Tibial artery (tissue), 4 donors: ENCODE data around the gene APOA4.
A peak's percentile ranks its signal among the peaks of the same experiment; 100 is the strongest.

Source experiments
- DNase-seq, 2 donors: peaks; one replicate each; pipeline ENCODE4 v3.0.0-alpha.2; 2019
- H3K27ac ChIP-seq, 2 donors: fragments of 200-600 bp; sonication (generic) in 1 of 2; 1 replicate in 1 of 2; 2 replicates in 1 of 2; pipeline ENCODE4 v1.5.1; 2018 to 2019; ENCODE audit warnings: mild to moderate bottlenecking in 1 of 2
- H3K27me3 ChIP-seq, 2 donors: fragments of 200-600 bp; sonication (generic) in 1 of 2; one replicate each; pipeline versions ENCODE4 v1.5.1 to v1.6.0; 2016 to 2019
- H3K36me3 ChIP-seq, 3 donors: fragments of 200-600 bp; sonication (generic) in 2 of 3; one replicate each; pipeline ENCODE4 v1.5.1; 2016 to 2019; ENCODE audit warnings: mild to moderate bottlenecking in 2 of 3
- H3K4me1 ChIP-seq, 4 donors: fragments of 200-600 bp; sonication (generic) in 2 of 4; 1 replicate in 3 of 4; 2 replicates in 1 of 4; pipeline ENCODE4 v1.5.1; 2016 to 2019
- H3K4me3 ChIP-seq, 2 donors: fragments of 200-600 bp; sonication (generic) in 1 of 2; 1 replicate in 1 of 2; 2 replicates in 1 of 2; pipeline ENCODE4 v1.5.1; 2018 to 2019; ENCODE audit warnings: mild to moderate bottlenecking in 2 of 2
- H3K9me3 ChIP-seq, 3 donors: fragments of 200-600 bp; sonication (generic) in 1 of 3; one replicate each; pipeline ENCODE4 v1.5.1; 2016 to 2019
- intact Hi-C: fragments of 100-400 bp; cut with DNase I; formaldehyde crosslinking; loops from one replicate; pipeline ENCODE4 v1.15.0; 2023; ENCODE audit warnings: low total_unique reads
- TF ChIP-seq, protein P1 (sequence below), 2 experiments: fragments of 200-600 bp in 1 of 2; fragments of 450-650 bp in 1 of 2; IDR thresholded peaks; one replicate each; pipeline ENCODE4 v1.5.1; 2017 to 2019; ENCODE audit warnings: antibody characterized with exemption in 2 of 2, mild to moderate bottlenecking in 1 of 2, moderate library complexity in 1 of 2

APOA4 gene

DNA sequence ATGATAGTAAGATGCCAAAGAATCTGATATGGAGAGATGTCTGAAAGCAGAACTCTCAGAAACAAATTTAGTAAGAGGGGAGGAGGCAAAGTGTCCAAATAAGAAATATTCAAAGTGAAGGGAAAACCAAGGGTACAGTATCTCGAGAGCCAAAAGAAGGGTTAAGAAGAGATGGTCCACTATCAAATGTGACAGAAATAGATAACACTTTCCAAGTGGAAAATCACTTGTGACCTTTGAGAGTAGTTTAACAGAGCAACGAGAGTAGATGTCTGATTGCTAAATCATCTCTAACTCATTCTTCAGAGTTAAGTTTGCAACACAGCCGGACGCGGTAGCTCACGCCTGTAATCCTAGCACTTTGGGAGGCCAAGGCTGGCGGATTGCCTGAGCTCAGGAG, 46.0 kb downstream of the APOA4 start:
- H3K9me3 ChIP-seq: no peaks in the 10 kb centered on the region
- DNase-seq: no peak
- TF ChIP-seq, protein P1, sequence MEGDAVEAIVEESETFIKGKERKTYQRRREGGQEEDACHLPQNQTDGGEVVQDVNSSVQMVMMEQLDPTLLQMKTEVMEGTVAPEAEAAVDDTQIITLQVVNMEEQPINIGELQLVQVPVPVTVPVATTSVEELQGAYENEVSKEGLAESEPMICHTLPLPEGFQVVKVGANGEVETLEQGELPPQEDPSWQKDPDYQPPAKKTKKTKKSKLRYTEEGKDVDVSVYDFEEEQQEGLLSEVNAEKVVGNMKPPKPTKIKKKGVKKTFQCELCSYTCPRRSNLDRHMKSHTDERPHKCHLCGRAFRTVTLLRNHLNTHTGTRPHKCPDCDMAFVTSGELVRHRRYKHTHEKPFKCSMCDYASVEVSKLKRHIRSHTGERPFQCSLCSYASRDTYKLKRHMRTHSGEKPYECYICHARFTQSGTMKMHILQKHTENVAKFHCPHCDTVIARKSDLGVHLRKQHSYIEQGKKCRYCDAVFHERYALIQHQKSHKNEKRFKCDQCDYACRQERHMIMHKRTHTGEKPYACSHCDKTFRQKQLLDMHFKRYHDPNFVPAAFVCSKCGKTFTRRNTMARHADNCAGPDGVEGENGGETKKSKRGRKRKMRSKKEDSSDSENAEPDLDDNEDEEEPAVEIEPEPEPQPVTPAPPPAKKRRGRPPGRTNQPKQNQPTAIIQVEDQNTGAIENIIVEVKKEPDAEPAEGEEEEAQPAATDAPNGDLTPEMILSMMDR (IDR thresholded peaks at IDR 0.05): no peak
- H3K4me1 ChIP-seq: peaks cover 0 to 8% (median 3%) of the 10 kb centered on the region in 4 donors
- no peaks in the 10 kb centered on the region for H3K27me3 ChIP-seq
- intact Hi-C loops: no loop called here
- H3K36me3 ChIP-seq: peaks cover 33 to 62% (median 39%) of the 10 kb centered on the region in 3 donors
- no peak overlapping the region for H3K27ac ChIP-seq
- no peak overlapping the region for H3K4me3 ChIP-seq

DNA sequence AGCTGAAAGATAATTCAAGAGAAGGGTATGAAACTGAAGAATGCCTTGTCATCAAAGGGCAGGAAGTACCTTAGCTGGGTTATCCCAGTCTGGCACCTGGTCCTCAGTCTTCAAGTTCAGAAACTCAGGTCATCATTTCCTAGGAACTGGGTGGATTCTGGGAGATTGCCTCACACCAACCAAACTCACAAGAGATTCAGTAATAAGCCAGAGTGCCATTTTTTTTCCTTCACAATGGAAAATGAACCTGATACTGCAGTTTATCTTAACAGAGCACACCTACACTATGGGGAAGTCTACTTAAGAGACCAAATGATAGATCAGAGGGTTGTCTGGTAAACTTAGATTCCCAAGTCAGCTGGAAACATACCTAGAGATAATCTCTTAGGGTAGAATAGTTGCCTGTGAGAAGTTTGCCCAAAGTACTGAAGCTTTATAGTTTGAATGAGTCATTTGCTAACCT, 46.6 kb downstream of the APOA4 start:
- H3K27me3 ChIP-seq: no peaks in the 10 kb centered on the region
- H3K4me3 ChIP-seq: no peak overlapping the region
- H3K4me1 ChIP-seq: peaks cover 0 to 13% (median 7%) of the 10 kb centered on the region in 4 donors
- no peaks in the 10 kb centered on the region for H3K9me3 ChIP-seq
- TF ChIP-seq, protein P1 (IDR thresholded peaks at IDR 0.05): no peak
- H3K36me3 ChIP-seq: peaks cover 28 to 57% (median 34%) of the 10 kb centered on the region in 3 donors
- intact Hi-C loops: no loop called here
- DNase-seq: no peak
- no peak overlapping the region for H3K27ac ChIP-seq

DNA sequence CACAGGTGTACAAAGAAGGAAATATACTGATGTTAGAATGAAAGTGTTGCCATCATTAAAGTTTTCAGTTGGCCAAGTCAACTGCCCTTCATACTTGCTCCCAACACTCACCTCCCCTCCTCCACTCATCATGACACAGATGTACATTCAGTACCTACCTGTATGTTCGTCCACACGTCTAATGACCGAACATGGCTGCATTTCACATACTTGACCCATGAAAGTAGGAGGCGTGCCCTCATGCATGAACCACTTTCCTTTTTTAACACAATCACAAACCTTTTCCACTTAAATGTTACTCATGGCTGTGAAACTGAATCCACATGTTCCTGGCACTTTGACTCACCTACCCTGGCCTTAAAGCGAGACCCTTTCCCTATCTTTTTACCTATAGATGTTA, 47.1 kb downstream of the APOA4 start:
- H3K9me3 ChIP-seq: no peaks in the 10 kb centered on the region
- no peaks in the 10 kb centered on the region for H3K27me3 ChIP-seq
- DNase-seq: no peak
- H3K27ac ChIP-seq: no peak overlapping the region
- H3K4me3 ChIP-seq: no peak overlapping the region
- peaks cover 24 to 51% (median 31%) of the 10 kb centered on the region in 3 donors for H3K36me3 ChIP-seq
- intact Hi-C loops: no loop called here
- H3K4me1 ChIP-seq: peaks cover 0 to 19% (median 12%) of the 10 kb centered on the region in 4 donors
- TF ChIP-seq, protein P1 (IDR thresholded peaks at IDR 0.05): no peak

DNA sequence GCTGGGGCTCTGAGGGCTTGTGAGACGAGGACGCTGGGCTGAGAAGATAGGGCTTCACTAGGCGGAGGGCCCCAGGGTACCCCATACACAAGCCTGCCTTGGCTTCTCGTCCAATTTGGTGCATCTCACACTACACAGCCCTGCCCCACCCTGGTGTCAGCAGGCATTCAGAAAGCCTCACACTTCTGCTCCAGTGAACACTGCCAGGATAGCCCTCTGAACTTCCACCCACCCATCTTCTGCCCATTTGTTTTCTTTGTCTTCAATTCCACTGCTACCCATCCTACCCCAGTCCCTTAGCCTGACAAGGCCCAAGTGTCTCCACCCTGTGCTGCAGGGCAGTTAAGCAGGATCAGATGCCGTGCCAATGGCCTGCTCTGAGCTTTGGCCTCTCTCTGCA, 48.4 kb downstream of the APOA4 start:
- intact Hi-C loops: no loop called here
- Histone ChIP-seq H3K27ac (no peak overlapping the region), H3K4me3 (no peak overlapping the region), H3K27me3 (no peaks in the 10 kb centered on the region), H3K4me1 (peaks cover 0 to 28% (median 14%) of the 10 kb centered on the region in 4 donors), H3K36me3 (peaks cover 17 to 41% (median 22%) of the 10 kb centered on the region in 3 donors), H3K9me3 (no peaks in the 10 kb centered on the region)
- DNase-seq: no peak
- TF ChIP-seq, protein P1 (IDR thresholded peaks at IDR 0.05): no peak

DNA sequence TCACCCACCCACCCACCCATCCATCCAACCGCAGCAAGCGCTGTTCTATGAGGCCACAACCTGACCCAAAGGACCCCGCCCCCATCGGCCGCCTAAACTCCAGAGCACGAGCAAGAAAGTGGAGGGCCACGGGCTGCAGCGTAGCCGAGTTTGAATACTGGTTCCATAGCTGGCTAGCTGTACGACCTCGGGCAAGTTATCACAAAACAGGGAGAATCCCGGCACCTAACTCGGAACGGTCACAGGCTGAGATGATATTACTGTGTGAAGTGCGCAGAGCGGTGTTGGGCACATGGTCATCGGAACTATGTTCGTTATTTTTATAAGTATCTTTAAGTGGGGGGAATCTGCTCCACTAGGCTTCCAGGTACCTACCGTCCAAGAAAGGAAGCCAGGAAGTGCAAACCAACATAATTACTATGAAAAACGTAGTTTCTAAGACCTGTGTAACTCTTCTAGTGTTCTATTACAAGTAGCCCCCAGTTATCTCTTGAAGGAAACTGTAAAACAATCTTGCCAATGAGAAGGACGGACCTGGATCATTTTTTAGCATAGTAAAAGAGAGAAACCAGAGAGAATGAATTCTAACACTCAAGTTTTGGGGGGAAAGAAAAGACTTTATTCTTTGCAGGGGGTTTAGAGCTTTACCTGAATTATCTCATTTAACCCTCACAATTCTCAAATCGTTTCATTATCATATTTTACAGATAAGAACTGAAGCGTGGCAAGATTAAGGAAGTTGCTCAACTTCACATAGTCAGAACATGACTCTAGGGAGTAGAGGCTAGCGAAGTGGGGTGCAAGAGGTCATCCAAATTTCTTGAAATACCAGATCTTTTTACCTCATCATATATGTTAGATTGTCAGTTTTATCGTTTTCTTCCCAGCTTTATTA, 49.7 kb downstream of the APOA4 start:
- H3K4me1 ChIP-seq: peaks cover 0 to 28% (median 14%) of the 10 kb centered on the region in 4 donors
- intact Hi-C loops: no loop called here
- H3K36me3 ChIP-seq: peaks cover 10 to 37% (median 14%) of the 10 kb centered on the region in 3 donors
- peak overlapping the region; percentile 92 to 93 for H3K27ac ChIP-seq
- DNase-seq: peak in 1 of 2 donors; percentile 63
- TF ChIP-seq, protein P1 (IDR thresholded peaks at IDR 0.05): no peak
- no peaks in the 10 kb centered on the region for H3K9me3 ChIP-seq
- peak overlapping the region; percentile 82 to 87 for H3K4me3 ChIP-seq
- no peaks in the 10 kb centered on the region for H3K27me3 ChIP-seq
